Activated CD8-positive, alpha-beta memory T cell treated with anti-CD3 and anti-CD28 coated beads, Interleukin-2, amount 10 ng/mL, durations not matched to agents 7 days and 5 days (primary cell): Measurements from ENCODE around the gene PTPRM. TPM values are rescaled to one million over a fixed set of nuclear protein-coding genes. Genes with fewer than 3 reads are reported as not detected.

Experiments
- ATAC-seq: fragments of 150-1000 bp; cut with Tn5 transposase; one replicate; pipeline ENCODE4 v1.10.0; 2021; ENCODE audit warnings: moderate library complexity
- CTCF ChIA-PET: fragments of 350-600 bp; sonication (Branson Sonifier 250); formaldehyde crosslinking; loops from one replicate; lab custom pipeline; 2021; ENCODE audit warnings: antibody characterized with exemption; lab: Charles Lee
- DNase-seq: peaks from one replicate; pipeline ENCODE4 v3.0.0-alpha.2; 2020
- H3K27ac Mint-ChIP-seq: one replicate; pipeline ENCODE4 v1.8.0; 2021; ENCODE audit warnings: mild to moderate bottlenecking, mixed read lengths
- H3K27me3 Mint-ChIP-seq: one replicate; pipeline ENCODE4 v1.8.0; 2021; ENCODE audit warnings: mixed read lengths
- H3K36me3 Mint-ChIP-seq: one replicate; pipeline ENCODE4 v1.8.0; 2021; ENCODE audit warnings: mild to moderate bottlenecking, mixed read lengths
- H3K4me1 Mint-ChIP-seq: one replicate; pipeline ENCODE4 v1.8.0; 2021; ENCODE audit warnings: mixed read lengths
- H3K4me3 Mint-ChIP-seq: one replicate; pipeline ENCODE4 v1.8.0; 2021; ENCODE audit warnings: mild to moderate bottlenecking, moderate library complexity, mixed read lengths
- H3K9me3 Mint-ChIP-seq: one replicate; pipeline ENCODE4 v1.8.0; 2022; ENCODE audit warnings: low read depth, mixed read lengths
- total RNA-seq, 2 experiments: library from RNA; stranded (reverse); gene quantifications; one replicate each; pipeline ENCODE4 v1.2.3, GENCODE V29; 2021

The PTPRM gene
- total RNA-seq, 2 experiments from 2014 or later = 3.1 to 5.7 TPM

GRCh38 chr18:7684357-7684756 lies 117.2 kb downstream of the PTPRM start:
- Mint-ChIP-seq H3K4me1 (no peaks in the 10 kb centered on the region), H3K27ac (no peak overlapping the region), H3K27me3 (no peaks in the 10 kb centered on the region), H3K9me3 (no peaks in the 10 kb centered on the region), H3K36me3 (no peaks in the 10 kb centered on the region), H3K4me3 (no peak overlapping the region)
- DNase-seq = no peak
- ATAC-seq = no peak
- CTCF ChIA-PET = no interaction called here

GRCh38 chr18:7684966-7685365 lies 117.8 kb downstream of the PTPRM start:
- Mint-ChIP-seq H3K4me1 (no peaks in the 10 kb centered on the region), H3K4me3 (no peak overlapping the region), H3K27ac (no peak overlapping the region), H3K36me3 (no peaks in the 10 kb centered on the region), H3K27me3 (no peaks in the 10 kb centered on the region), H3K9me3 (no peaks in the 10 kb centered on the region)
- ATAC-seq = no peak
- DNase-seq = no peak
- CTCF ChIA-PET = no interaction called here

GRCh38 chr18:7686278-7686677 lies 119.2 kb downstream of the PTPRM start:
- ATAC-seq = no peak

GRCh38 chr18:7688580-7688979 lies 121.5 kb downstream of the PTPRM start:
- Mint-ChIP-seq H3K4me1 (no peaks in the 10 kb centered on the region), H3K27ac (no peak overlapping the region), H3K36me3 (no peaks in the 10 kb centered on the region), H3K27me3 (no peaks in the 10 kb centered on the region), H3K4me3 (no peak overlapping the region), H3K9me3 (no peaks in the 10 kb centered on the region)
- no peak for ATAC-seq
- no peak for DNase-seq
- CTCF ChIA-PET = no interaction called here

More at GRCh38 chr18:7686278-7686677, 119.2 kb downstream of the PTPRM start:
- Mint-ChIP-seq H3K4me1 (no peaks in the 10 kb centered on the region), H3K9me3 (no peaks in the 10 kb centered on the region), H3K27me3 (no peaks in the 10 kb centered on the region), H3K36me3 (no peaks in the 10 kb centered on the region), H3K4me3 (no peak overlapping the region), H3K27ac (no peak overlapping the region)
- CTCF ChIA-PET = no interaction called here
- no peak for DNase-seq

GRCh38 chr18:7691206-7691605 lies 124.1 kb downstream of the PTPRM start:
- H3K4me3 Mint-ChIP-seq = no peak overlapping the region
- H3K27me3 Mint-ChIP-seq = no peaks in the 10 kb centered on the region
- H3K4me1 Mint-ChIP-seq = no peaks in the 10 kb centered on the region
- no peak overlapping the region for H3K27ac Mint-ChIP-seq
- DNase-seq (no peak), ATAC-seq (no peak)
- H3K9me3 Mint-ChIP-seq = no peaks in the 10 kb centered on the region
- H3K36me3 Mint-ChIP-seq = no peaks in the 10 kb centered on the region
- CTCF ChIA-PET = interaction anchor here (0.5 kb wide), 1 partner anchor 9 kb away, joined by 4 read pairs; no protein-coding TSS in a partner anchor

- ATAC-seq (no peak), DNase-seq (no peak)
- Mint-ChIP-seq H3K27ac (no peak overlapping the region), H3K9me3 (no peaks in the 10 kb centered on the region), H3K4me3 (no peak overlapping the region), H3K4me1 (no peaks in the 10 kb centered on the region), H3K27me3 (no peaks in the 10 kb centered on the region), H3K36me3 (no peaks in the 10 kb centered on the region)
- CTCF ChIA-PET = no interaction called here
Measured at GRCh38 chr18:7696780-7697179, 129.7 kb downstream of the PTPRM start.

GRCh38 chr18:7697306-7697705 lies 130.2 kb downstream of the PTPRM start:
- H3K4me3 Mint-ChIP-seq = no peak overlapping the region
- no peaks in the 10 kb centered on the region for H3K27me3 Mint-ChIP-seq
- CTCF ChIA-PET = no interaction called here
- H3K4me1 Mint-ChIP-seq = no peaks in the 10 kb centered on the region
- no peaks in the 10 kb centered on the region for H3K9me3 Mint-ChIP-seq
- no peak overlapping the region for H3K27ac Mint-ChIP-seq
- no peak for DNase-seq
- no peaks in the 10 kb centered on the region for H3K36me3 Mint-ChIP-seq
- no peak for ATAC-seq

GRCh38 chr18:7711495-7711894 lies 144.4 kb downstream of the PTPRM start:
- H3K4me1 Mint-ChIP-seq = no peaks in the 10 kb centered on the region
- no peaks in the 10 kb centered on the region for H3K27me3 Mint-ChIP-seq
- no peak overlapping the region for H3K4me3 Mint-ChIP-seq
- H3K9me3 Mint-ChIP-seq = peaks cover 9% of the 10 kb centered on the region
- H3K27ac Mint-ChIP-seq = no peak overlapping the region
- ATAC-seq (no peak), DNase-seq (no peak)
- CTCF ChIA-PET = no interaction called here
- no peaks in the 10 kb centered on the region for H3K36me3 Mint-ChIP-seq

- no peak for DNase-seq
- Mint-ChIP-seq H3K27me3 (no peaks in the 10 kb centered on the region), H3K4me3 (no peak overlapping the region), H3K27ac (no peak overlapping the region), H3K9me3 (no peaks in the 10 kb centered on the region), H3K4me1 (no peaks in the 10 kb centered on the region), H3K36me3 (no peaks in the 10 kb centered on the region)
- CTCF ChIA-PET = no interaction called here
- ATAC-seq = no peak
Measured at GRCh38 chr18:7720395-7720794, 153.3 kb downstream of the PTPRM start.

GRCh38 chr18:7721532-7721931 lies 154.4 kb downstream of the PTPRM start:
- Mint-ChIP-seq H3K27ac (no peak overlapping the region), H3K4me3 (no peak overlapping the region)
- CTCF ChIA-PET = no interaction called here

GRCh38 chr18:7722955-7723354 lies 155.8 kb downstream of the PTPRM start:
- no peak for DNase-seq
- CTCF ChIA-PET = no interaction called here
- Mint-ChIP-seq H3K9me3 (no peaks in the 10 kb centered on the region), H3K36me3 (no peaks in the 10 kb centered on the region), H3K4me3 (no peak overlapping the region), H3K27ac (no peak overlapping the region), H3K4me1 (no peaks in the 10 kb centered on the region), H3K27me3 (no peaks in the 10 kb centered on the region)
- no peak for ATAC-seq

More at GRCh38 chr18:7721532-7721931, 154.4 kb downstream of the PTPRM start:
- no peaks in the 10 kb centered on the region for H3K9me3 Mint-ChIP-seq
- H3K4me1 Mint-ChIP-seq = no peaks in the 10 kb centered on the region
- no peaks in the 10 kb centered on the region for H3K27me3 Mint-ChIP-seq
- ATAC-seq (no peak), DNase-seq (no peak)
- no peaks in the 10 kb centered on the region for H3K36me3 Mint-ChIP-seq

- Mint-ChIP-seq H3K27me3 (no peaks in the 10 kb centered on the region), H3K9me3 (no peaks in the 10 kb centered on the region), H3K27ac (no peak overlapping the region), H3K4me1 (no peaks in the 10 kb centered on the region), H3K4me3 (no peak overlapping the region), H3K36me3 (no peaks in the 10 kb centered on the region)
- DNase-seq (no peak), ATAC-seq (no peak)
- CTCF ChIA-PET = no interaction called here
Measured at GRCh38 chr18:7723558-7723957, 156.4 kb downstream of the PTPRM start.

GRCh38 chr18:7725473-7725872 lies 158.4 kb downstream of the PTPRM start:
- Mint-ChIP-seq H3K4me3 (no peak overlapping the region), H3K9me3 (no peaks in the 10 kb centered on the region), H3K27ac (no peak overlapping the region), H3K36me3 (no peaks in the 10 kb centered on the region), H3K4me1 (no peaks in the 10 kb centered on the region), H3K27me3 (no peaks in the 10 kb centered on the region)
- no peak for ATAC-seq
- no peak for DNase-seq
- CTCF ChIA-PET = interaction anchor here (0.6 kb wide), 1 partner anchor 24 kb away, joined by 3 read pairs; no protein-coding TSS in a partner anchor

- Mint-ChIP-seq H3K36me3 (no peaks in the 10 kb centered on the region), H3K27ac (no peak overlapping the region), H3K4me1 (no peaks in the 10 kb centered on the region), H3K4me3 (no peak overlapping the region), H3K27me3 (no peaks in the 10 kb centered on the region), H3K9me3 (no peaks in the 10 kb centered on the region)
- CTCF ChIA-PET = interaction anchor here (0.6 kb wide), 1 partner anchor 25 kb away, joined by 3 read pairs; no protein-coding TSS in a partner anchor
- no peak for ATAC-seq
- no peak for DNase-seq
Measured at GRCh38 chr18:7725897-7726296, 158.8 kb downstream of the PTPRM start.

- H3K27ac Mint-ChIP-seq = no peak overlapping the region
- DNase-seq (no peak), ATAC-seq (no peak)
- H3K27me3 Mint-ChIP-seq = no peaks in the 10 kb centered on the region
- no peaks in the 10 kb centered on the region for H3K4me1 Mint-ChIP-seq
- no peak overlapping the region for H3K4me3 Mint-ChIP-seq
- CTCF ChIA-PET = no interaction called here
- H3K9me3 Mint-ChIP-seq = no peaks in the 10 kb centered on the region
- no peaks in the 10 kb centered on the region for H3K36me3 Mint-ChIP-seq
Measured at GRCh38 chr18:7726522-7726921, 159.4 kb downstream of the PTPRM start.
